ENCODE measurements around the gene NAALADL2. TPM values are rescaled to one million over a fixed set of nuclear protein-coding genes. Genes with fewer than 3 reads are reported as not detected.

NAALADL2 gene
- total RNA-seq, result 0.19 and 1.3 TPM in 2 replicates

GRCh38 chr3:174859114-174859735, at the start of gene NAALADL2:
Gene NAALADL2 (plus strand): TSS chr3:174859334.
- no peak for DNase-seq (ENCODE audit: extremely low read depth, low read depth, low spot score)

DNA sequence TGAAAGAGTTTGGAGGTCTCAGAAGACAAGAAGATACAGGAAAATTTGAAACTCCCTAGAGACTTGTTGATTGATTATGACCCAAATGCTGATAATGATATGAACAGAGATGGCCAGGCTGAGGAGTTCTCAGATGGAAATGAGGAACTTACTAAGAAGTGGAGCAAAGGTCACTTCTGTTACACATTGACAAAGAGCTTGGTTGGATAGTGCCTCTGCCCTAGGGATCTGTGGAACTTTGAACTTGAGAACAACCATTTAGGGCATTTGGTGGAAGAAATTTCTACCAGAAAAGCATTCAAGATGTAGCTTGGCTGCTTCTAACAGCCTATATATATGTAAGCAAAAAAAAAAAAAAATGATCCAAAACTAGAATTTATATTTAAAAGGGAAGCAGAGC, 48.9 kb upstream of the NAALADL2 start:
- no peak for DNase-seq (ENCODE audit: extremely low read depth, low read depth, low spot score)

DNA sequence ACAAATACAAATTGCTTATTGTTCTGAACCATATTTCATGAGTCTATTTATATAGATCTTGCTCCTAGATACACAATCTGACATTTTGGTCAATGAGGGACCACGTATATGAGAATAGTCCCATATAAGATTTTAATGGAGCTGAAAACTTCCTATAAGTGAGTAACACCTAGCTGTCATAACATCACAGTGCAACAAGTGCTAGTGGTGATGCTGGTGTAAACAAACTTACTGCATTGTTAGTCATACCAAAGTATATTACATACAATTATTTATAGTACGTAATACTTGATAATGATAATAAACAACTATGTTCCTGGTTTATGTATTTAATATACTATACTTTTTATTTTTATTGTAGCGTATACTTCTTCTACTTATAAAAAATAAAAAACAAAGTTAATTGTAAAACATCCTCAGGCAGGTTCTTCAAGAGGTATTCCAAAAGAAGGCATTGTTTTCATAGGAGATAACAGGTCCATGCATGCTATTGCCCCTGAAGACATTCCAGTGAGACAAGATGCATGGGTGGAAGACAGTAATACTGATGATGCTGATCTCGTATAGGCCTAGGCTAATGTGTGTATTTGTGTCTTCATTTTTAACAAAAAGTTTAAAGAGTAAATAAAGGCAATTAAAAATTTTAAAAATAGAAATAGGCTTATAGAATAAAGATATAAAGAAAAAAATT, 46.8 kb upstream of the NAALADL2 start:
- no peak for DNase-seq (ENCODE audit: extremely low read depth, low read depth, low spot score)

DNA sequence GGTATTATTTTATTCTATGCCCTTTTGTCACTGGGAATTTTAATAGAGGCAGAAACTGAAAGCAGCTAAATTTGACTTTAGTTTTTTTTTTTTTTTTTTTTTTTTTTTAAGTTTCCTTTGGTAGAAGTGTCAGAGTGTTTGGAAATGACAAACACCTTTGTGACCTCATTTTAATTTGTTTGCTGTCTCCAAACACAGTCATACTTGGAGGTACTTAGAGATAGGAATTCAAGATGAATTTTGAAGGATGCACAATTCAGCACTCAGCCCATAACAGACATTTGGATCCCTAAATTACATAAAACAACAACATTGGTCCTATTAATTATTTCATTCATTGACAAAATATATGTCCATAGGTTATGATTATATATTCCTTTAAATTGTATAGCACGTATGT, 43.4 kb upstream of the NAALADL2 start:
- DNase-seq (ENCODE audit: extremely low read depth, low read depth, low spot score), result no peak

GRCh38 chr3:174820885-174821284, 38.2 kb upstream of the NAALADL2 start:
- DNase-seq (ENCODE audit: extremely low read depth, low read depth, low spot score), result no peak

GRCh38 chr3:174821477-174821876, 37.7 kb upstream of the NAALADL2 start:
- DNase-seq (ENCODE audit: extremely low read depth, low read depth, low spot score), result no peak

DNA sequence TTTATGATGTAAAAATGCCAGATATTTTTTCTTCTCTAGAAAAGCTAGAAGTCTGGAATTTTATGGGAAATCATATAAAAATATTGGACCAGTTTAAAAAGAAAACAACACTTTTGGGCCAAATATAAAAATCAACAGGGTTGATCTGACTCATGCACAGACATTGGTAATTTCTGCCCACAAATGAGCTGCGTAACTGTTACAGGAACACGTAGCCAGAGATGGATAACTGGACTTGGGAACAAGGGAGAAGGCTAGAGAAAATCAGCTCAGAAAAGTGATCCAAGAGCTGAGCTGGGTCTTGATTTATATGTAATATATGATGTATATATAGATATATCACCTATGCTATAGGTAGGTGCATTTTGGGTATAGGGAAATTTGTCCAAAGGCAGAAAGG, 36.8 kb upstream of the NAALADL2 start:
- no peak for DNase-seq (ENCODE audit: extremely low read depth, low read depth, low spot score)

- no peak for DNase-seq (ENCODE audit: extremely low read depth, low read depth, low spot score)
Measured at GRCh38 chr3:174826069-174826468, 33.1 kb upstream of the NAALADL2 start.

GRCh38 chr3:174844746-174845145, 14.4 kb upstream of the NAALADL2 start:
- no peak for DNase-seq (ENCODE audit: extremely low read depth, low read depth, low spot score)

DNA sequence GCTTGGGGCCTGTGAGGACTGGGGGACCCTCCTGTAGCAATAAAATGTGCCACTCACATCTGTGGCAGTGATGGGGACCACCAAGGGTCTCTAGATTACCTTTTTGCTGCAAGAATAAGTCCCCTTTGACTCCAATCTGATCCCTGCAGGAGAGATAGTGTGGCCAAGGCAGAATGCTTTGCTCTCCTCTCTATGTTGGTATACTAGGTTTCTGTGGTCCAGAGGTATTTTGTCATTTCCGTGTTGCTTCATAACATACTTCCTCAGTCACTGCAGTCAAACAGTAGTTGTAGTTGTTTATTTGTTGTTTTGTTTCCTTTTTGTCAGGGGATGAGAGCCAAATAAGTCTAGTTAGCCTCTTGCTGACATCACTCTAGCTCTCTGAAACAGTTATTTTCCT, 13.1 kb upstream of the NAALADL2 start:
- no peak for DNase-seq (ENCODE audit: extremely low read depth, low read depth, low spot score)

- DNase-seq (ENCODE audit: extremely low read depth, low read depth, low spot score), result no peak
Measured at GRCh38 chr3:174854987-174855386, 4.1 kb upstream of the NAALADL2 start.

GRCh38 chr3:174857301-174857700, 1.8 kb upstream of the NAALADL2 start:
- DNase-seq (ENCODE audit: extremely low read depth, low read depth, low spot score), result no peak

GRCh38 chr3:174858353-174858752, 781 bp upstream of the NAALADL2 start:
- DNase-seq (ENCODE audit: extremely low read depth, low read depth, low spot score), result no peak

DNA sequence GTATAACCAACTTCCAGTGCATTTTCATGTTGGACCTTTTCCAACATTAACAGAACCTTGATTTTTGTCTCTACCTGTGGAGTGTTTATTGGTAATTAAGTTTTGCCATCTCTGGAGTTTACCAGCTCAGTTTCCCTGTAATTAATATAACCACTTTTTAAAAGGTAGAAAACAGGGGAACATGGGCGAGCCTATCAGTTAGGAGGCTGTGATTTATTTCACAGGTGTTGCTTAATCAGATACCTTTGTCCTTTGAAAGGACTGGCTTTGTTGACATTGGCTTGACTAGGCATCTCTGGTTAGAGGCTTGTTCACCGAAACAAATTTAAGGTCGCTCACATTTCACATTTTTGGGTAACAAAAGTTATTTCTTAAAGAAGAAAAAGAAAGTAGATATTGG, 622 bp downstream of the NAALADL2 start:
- no peak for DNase-seq (ENCODE audit: extremely low read depth, low read depth, low spot score)

DNA sequence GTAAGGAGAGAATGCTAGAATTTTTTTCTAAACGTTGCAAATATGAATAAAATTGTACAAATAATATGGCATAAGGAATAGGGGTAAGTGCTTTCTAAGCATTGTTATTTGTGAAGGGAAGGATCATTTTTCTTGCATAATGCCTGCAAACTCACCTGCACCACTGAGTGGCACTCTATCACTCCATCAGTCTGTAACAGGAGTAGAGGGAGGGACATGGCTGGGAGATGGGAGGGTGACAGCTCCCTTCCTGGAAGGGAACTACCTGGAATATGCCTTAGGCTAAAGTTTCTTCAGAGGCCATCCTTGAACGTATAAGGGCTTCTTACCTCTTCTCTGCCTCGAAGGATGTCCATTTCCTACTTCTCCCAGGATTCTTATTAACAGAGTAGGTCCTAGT, 3.0 kb downstream of the NAALADL2 start:
- no peak for DNase-seq (ENCODE audit: extremely low read depth, low read depth, low spot score)

DNA sequence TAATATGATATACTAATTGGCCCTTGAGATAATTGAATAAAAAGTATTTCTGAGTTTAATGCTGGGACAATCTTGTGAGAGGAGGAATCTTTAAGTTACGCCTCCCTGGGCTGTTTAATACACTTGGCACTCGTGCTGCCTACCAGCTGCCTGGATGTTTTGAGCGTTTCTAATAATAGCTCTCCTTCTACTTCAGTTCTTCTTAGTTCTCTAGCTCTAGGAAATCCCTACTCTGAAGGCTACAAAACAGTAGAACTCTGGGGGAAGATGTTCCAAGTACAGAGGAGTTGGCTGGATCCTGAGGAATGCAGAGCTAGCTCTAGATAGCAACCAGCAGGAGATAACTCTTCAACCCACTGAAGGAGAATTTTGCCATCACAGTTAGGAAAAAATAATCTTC, 3.5 kb downstream of the NAALADL2 start:
- no peak for DNase-seq (ENCODE audit: extremely low read depth, low read depth, low spot score)

DNA sequence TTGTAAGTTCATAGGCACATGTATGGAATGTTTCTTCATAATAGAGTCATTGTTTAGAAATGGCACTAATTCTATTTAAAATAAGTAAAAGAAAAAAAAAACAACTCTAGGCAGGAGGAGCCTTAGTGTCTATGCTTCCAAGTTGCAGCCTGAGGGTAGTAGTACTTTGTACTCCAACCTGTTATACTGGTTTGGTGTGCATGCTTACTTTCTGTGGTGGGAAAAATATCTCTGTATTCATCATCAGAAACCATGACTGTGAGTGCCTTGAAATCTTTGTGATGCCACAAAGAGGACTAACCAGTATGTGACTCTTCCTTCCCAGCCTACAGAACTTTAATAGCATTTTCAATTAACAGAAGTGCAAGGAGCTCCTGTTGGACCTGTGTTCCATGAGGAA, 4.4 kb downstream of the NAALADL2 start:
- DNase-seq (ENCODE audit: extremely low read depth, low read depth, low spot score), result no peak

- DNase-seq (ENCODE audit: extremely low read depth, low read depth, low spot score), result no peak
Measured at GRCh38 chr3:174869448-174869847, 10.3 kb downstream of the NAALADL2 start.

DNA sequence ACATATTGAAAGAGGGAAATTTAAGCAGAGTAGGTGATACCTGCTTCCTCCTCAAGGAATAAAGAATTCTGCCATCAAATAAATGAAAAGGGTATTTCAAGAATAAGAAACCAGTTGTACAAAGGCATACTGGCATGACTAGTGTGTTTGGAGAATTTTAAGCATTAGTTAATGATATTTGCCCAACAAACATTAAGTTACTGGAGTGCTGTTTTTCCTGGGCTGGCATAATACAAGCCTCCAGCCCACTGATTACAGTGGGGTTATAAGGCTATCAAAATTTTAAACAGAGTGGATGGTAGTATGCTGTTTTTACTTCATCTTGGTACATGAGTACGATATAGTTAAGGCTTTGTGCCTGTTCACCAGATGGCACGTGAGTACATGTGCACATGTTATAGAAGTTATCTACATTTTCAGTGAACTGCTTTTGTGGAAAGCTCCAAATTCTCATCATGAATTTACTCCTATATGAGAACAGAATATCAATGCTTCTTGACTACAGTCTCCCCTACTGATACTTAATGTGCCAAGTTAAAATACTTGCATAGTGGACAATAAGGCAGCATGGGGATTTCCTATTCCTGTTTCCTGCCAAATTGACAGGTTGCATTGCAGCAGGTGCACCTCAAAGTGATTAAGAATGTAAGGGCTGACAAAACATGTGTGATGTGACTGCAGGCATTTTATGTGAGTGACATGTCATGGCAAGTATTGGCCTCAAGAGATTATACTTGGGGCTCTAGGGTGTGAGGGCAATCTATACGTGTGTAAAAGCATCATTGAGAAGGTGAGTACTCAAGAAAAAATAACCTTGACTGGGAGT, 14.9 kb downstream of the NAALADL2 start:
- DNase-seq (ENCODE audit: extremely low read depth, low read depth, low spot score), result no peak

GRCh38 chr3:174882789-174883188, 23.7 kb downstream of the NAALADL2 start:
- DNase-seq (ENCODE audit: extremely low read depth, low read depth, low spot score), result no peak

DNA sequence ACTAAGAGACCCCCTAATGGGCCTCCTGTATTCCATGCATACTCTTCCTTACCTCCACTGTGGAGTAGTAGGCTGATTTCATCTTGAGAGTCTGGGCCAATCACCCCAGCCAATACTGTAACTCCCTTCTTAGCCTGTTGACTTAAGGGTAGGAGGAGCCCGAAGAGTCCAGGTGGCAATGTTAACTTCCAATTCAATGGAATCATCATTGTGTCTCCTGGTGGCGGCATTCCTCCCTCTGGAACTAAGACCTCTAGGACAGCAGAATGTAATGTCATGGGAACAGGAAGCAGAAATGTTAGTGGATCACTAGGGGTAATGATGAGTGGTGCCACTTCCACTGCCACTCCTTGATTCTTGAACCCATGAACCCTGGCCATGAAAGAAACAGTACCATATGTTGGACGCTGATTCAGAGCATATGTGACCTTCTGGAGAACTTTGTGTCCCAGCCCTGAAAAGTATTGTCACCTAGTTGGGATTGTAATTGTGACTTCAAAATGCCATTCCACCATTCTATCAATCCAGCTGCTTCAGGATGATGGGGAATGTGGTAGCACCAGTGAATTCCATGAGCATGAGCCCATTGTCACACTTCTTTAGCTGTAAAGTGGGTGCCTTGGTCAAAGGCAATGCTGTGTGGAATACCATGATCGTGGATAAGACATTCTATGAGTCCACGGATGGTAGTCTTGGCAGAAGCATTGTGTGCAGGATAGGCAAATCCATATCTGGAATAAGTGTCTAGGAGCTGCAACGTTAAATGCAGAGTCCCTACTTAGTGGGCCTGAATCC, 24.9 kb downstream of the NAALADL2 start:
- no peak for DNase-seq (ENCODE audit: extremely low read depth, low read depth, low spot score)
